GM23248 (cell line): ENCODE data around the gene CABP4. TPM values are rescaled to one million over a fixed set of nuclear protein-coding genes. Genes with fewer than 3 reads are reported as not detected.

Experiments used
- DNase-seq: peaks from one replicate; pipeline ENCODE4 v3.0.0-alpha.2; 2015
- H2AFZ ChIP-seq: fragments of 200-600 bp; sonication (generic); 2 replicates; pipeline ENCODE4 v1.6.1; 2016; ENCODE audit warnings: antibody characterized with exemption
- H3F3A ChIP-seq: fragments of 200-600 bp; sonication (generic); 2 replicates; pipeline ENCODE4 v1.6.1; 2016; ENCODE audit warnings: mild to moderate bottlenecking, antibody characterized with exemption, mixed run types; ENCODE audit not compliant: insufficient read depth
- H3K27ac ChIP-seq: fragments of 200-600 bp; sonication (generic); 2 replicates; pipeline ENCODE4 v1.5.1; 2016; ENCODE audit warnings: mild to moderate bottlenecking
- H3K27me3 ChIP-seq: fragments of 200-600 bp; sonication (generic); replicated peaks from 2 replicates; pipeline ENCODE4 v1.6.1; 2016; ENCODE audit warnings: mild to moderate bottlenecking; ENCODE audit not compliant: insufficient read depth
- H3K36me3 ChIP-seq: fragments of 200-600 bp; sonication (generic); 2 replicates; pipeline ENCODE4 v1.6.1; 2016; ENCODE audit warnings: low read depth, mild to moderate bottlenecking
- H3K4me1 ChIP-seq: fragments of 200-600 bp; sonication (generic); 2 replicates; pipeline ENCODE4 v1.6.1; 2016; ENCODE audit warnings: mild to moderate bottlenecking; ENCODE audit not compliant: insufficient read depth
- H3K4me2 ChIP-seq: fragments of 200-600 bp; sonication (generic); one replicate; pipeline ENCODE4 v1.6.1; 2016; ENCODE audit warnings: mild to moderate bottlenecking; ENCODE audit not compliant: unreplicated experiment
- H3K4me3 ChIP-seq: fragments of 200-600 bp; sonication (generic); 2 replicates; pipeline ENCODE4 v1.5.1; 2016; ENCODE audit warnings: mild to moderate bottlenecking
- H3K79me2 ChIP-seq: fragments of 200-600 bp; sonication (generic); 2 replicates; pipeline ENCODE4 v1.6.1; 2016; ENCODE audit warnings: mild to moderate bottlenecking; ENCODE audit not compliant: insufficient read depth
- H3K9ac ChIP-seq: fragments of 200-600 bp; sonication (generic); 2 replicates; pipeline ENCODE4 v1.6.1; 2016; ENCODE audit warnings: mild to moderate bottlenecking
- H3K9me2 ChIP-seq: fragments of 200-600 bp; sonication (generic); 2 replicates; pipeline ENCODE4 v1.6.1; 2016; ENCODE audit warnings: mixed run types, mild to moderate bottlenecking, moderate library complexity; ENCODE audit not compliant: insufficient read depth
- H3K9me3 ChIP-seq: fragments of 200-600 bp; sonication (generic); one replicate; pipeline ENCODE4 v1.6.1; 2017; ENCODE audit warnings: low read depth
- H4K20me1 ChIP-seq: fragments of 200-600 bp; sonication (generic); 2 replicates; pipeline ENCODE4 v1.6.0; 2016; ENCODE audit not compliant: insufficient read depth
- EZH2 ChIP-seq: fragments of 200-600 bp; sonication (generic); IDR thresholded peaks from 2 replicates; pipeline ENCODE4 v1.6.1; 2018; ENCODE audit warnings: antibody characterized with exemption, mild to moderate bottlenecking; ENCODE audit not compliant: insufficient read depth, poor library complexity, severe bottlenecking
- EZH2phosphoT487 ChIP-seq: fragments of 200-600 bp; sonication (generic); IDR thresholded peaks from 2 replicates; pipeline ENCODE4 v1.6.1; 2018; ENCODE audit warnings: antibody characterized with exemption, moderate library complexity, mild to moderate bottlenecking, low read depth; ENCODE audit not compliant: insufficient read depth
- WGBS, 2 experiments: methylation state at CpG; one replicate each; pipeline ENCODE4 v1.1.6; 2015 to 2017; ENCODE audit warnings: low lambda C conversion rate in 2 of 2, low coverage in 1 of 2; ENCODE audit errors: missing lambda C conversion rate in 2 of 2; 5-methylcytosine and 5-hydroxymethylcytosine counted together
- in situ Hi-C: fragments of 300-500 bp; cut with MboI; formaldehyde crosslinking; loops from 2 replicates; pipeline ENCODE4 v1.15.0; 2020
- polyA plus RNA-seq: library from polyadenylated mRNA; unstranded; fragments of >200 nt; fragmentation: Nextera tagmentation; extraction: Ambion mirVana; gene quantifications from 2 replicates; pipeline ENCODE4 v1.2.1, GENCODE V29; 2016
- total RNA-seq: library from RNA; depleted of rRNA; stranded (reverse); fragments of >200 nt; shearing (Covaris generic); gene quantifications from 2 replicates; pipeline ENCODE4 v1.2.3, GENCODE V29; 2014

CABP4 gene
- total and polyA plus RNA-seq, 2 experiments from 2014 or later, result not detected

DNA sequence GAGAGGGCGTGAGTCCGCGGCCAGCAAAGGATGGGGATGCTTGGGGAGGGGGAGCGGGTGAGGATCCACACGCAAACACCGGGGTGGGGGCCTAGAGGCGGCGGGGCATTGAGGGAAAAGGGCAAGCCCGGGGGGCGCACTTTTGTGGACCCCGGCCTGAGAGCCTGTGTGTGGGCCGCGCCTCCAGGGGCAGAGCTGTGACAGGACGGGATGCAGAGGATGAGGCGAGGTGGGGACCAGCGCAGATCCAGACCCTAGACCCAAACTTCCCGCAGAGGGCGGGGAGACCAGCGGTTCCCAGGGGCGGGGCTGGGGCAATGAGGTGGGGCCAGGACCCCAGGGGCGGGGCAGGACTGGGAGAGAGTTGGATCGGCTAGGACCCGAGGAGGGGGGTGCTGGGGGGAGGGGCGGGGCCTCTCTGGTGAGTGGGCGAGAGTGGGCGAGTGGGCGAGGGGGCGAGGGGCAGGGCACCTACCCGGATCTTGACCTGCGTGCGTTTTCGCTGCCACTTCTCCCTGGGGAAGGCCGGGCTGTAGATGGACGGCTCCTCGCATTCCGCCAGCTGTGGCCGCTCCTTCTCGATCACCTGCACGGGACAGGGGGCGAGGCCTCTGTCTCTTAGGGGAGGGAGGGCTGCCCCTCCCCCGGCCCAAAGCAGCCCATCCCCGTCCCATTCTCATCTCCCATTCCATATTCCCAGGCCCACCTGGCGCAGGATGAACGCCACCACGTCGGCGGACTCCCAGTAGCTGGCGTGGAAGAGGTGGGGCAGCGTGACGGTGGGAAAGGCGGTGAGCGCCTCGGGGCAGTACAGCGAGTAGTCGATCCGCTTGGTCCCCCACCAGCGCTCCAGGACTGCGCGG is 39.4 kb downstream of the CABP4 start:
- H3K9ac ChIP-seq, result no peak overlapping the region
- no peaks in the 10 kb centered on the region for H3K79me2 ChIP-seq
- H2AFZ ChIP-seq, result no peak overlapping the region
- no peak overlapping the region for H3K4me2 ChIP-seq
- no peaks in the 10 kb centered on the region for H3K9me3 ChIP-seq
- TF ChIP-seq EZH2phosphoT487 (no peak), EZH2 (no peak)
- no peaks in the 10 kb centered on the region for H3K4me1 ChIP-seq
- no peaks in the 10 kb centered on the region for H4K20me1 ChIP-seq
- no peak overlapping the region for H3K4me3 ChIP-seq
- in situ Hi-C loops, result no loop called here
- no peaks in the 10 kb centered on the region for H3K27me3 ChIP-seq
- H3K27ac ChIP-seq, result no peak overlapping the region
- DNase-seq, result no peak
- H3F3A ChIP-seq, result no peaks in the 10 kb centered on the region
- H3K36me3 ChIP-seq, result no peaks in the 10 kb centered on the region
- 89 to 99% methylated on average over 20 to 59 of the region's 59 CpGs for WGBS, 2 experiments
- H3K9me2 ChIP-seq, result no peaks in the 10 kb centered on the region

DNA sequence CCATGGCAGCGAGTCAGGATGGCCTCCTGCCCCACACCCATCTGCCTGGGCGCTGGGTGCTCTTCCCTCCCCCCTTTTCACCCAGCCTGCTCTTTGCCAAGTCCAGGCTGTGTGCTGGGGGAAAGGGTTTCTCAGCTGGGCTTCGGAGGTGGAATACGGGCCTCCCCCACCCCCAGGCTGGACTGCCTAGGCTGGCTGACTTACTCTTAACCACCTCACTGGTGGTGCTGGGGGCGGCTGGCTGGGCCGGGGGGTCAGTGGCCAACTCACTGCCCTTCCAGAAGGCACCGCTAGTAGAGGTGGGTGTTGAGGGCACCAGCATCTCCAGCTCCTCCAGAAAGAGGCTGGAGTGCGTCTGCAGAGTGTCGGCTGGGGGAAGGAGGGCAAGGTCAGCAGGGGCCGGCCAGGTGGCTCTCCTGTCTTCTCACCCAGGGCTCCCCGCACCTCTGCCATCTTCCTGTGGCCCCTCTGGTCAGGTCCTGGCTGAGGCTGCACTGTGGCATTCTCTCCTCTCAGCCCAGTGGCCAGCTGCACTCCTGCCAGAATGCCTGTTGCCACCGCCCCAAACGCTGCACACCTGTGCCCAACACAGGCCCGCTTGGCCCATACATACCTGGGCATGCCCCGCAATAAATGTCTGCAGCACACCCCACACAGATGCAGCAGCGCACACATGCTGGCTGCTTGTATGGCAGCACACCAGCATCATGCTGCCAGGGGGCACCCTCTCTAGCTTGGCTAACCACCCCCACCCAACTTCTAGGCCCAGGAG is 40.3 kb downstream of the CABP4 start:
- Histone ChIP-seq H3K27me3 (no peaks in the 10 kb centered on the region), H3K79me2 (no peaks in the 10 kb centered on the region), H3F3A (no peaks in the 10 kb centered on the region), H3K9me2 (no peaks in the 10 kb centered on the region), H3K9ac (no peak overlapping the region), H3K4me1 (no peaks in the 10 kb centered on the region), H2AFZ (no peak overlapping the region), H3K36me3 (no peaks in the 10 kb centered on the region), H3K27ac (no peak overlapping the region), H3K9me3 (no peaks in the 10 kb centered on the region), H3K4me2 (no peak overlapping the region), H4K20me1 (no peaks in the 10 kb centered on the region), H3K4me3 (no peak overlapping the region)
- in situ Hi-C loops, result no loop called here
- TF ChIP-seq EZH2phosphoT487 (no peak), EZH2 (no peak)
- 96 to 98% methylated on average over 15 to 16 of the region's 16 CpGs for WGBS, 2 experiments
- DNase-seq, result no peak

DNA sequence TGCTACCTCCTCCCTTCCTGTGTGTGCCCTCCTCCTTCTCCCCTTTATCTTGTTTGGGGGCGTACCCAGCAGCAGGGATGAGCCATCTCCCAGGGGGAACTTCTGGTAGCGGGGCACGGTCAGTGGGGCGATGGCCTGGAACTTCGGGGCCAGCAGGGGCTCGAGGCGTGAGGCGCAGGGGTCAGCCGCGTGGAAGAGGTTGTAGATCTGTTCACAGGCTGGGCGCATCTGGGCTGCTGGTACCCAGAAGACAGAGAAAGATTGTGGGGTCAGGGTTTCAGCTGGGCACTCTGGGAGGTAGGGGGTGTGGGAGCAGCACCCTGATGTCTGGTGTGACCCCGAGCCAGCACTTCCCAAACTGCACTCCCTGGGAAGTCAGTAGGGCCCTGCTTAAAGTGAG is 41.0 kb downstream of the CABP4 start:
- Histone ChIP-seq H3K36me3 (no peaks in the 10 kb centered on the region), H3K9ac (no peak overlapping the region), H2AFZ (no peak overlapping the region), H3K9me2 (no peaks in the 10 kb centered on the region), H3K4me3 (no peak overlapping the region), H3K9me3 (no peaks in the 10 kb centered on the region), H3F3A (no peaks in the 10 kb centered on the region), H3K27ac (no peak overlapping the region), H3K4me2 (no peak overlapping the region), H3K27me3 (no peaks in the 10 kb centered on the region), H3K4me1 (no peaks in the 10 kb centered on the region), H4K20me1 (no peaks in the 10 kb centered on the region), H3K79me2 (no peaks in the 10 kb centered on the region)
- DNase-seq, result no peak
- TF ChIP-seq EZH2phosphoT487 (no peak), EZH2 (no peak)
- WGBS, 2 experiments, result 96 to 98% methylated on average over 10 to 12 of the region's 12 CpGs
- in situ Hi-C loops, result no loop called here

DNA sequence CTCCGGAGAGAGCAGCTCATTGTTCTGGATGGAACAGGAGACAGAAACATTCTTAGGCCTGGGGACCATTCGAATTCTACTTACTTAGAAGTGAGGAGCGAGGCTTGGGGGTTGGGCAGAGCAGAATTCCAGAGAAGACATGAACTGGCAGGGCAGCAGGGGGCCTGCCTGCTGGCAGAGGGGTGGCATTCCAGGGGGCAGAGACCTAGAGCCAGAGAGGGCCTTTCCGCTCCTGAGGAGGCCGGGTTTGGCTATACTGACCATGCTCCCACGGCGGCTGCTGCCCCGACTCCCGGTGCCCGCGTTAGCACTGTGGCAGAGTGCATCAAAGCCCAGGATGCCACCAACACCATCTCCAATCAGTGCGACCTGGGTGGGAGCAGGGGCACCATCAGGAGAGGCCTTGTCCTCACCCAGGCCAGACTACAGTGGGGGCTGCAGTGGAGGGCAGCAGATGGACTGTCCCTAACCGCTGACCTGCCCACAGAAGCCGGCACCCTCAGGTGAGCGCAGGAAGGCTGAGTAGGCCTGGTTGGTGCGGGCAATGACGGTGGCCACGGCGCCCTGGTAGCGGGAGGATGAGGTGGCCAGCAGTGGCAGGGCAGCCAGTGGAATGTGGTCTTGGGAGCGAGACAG is 42.6 kb downstream of the CABP4 start:
- H3K36me3 ChIP-seq, result no peaks in the 10 kb centered on the region
- no peak for DNase-seq
- H3K9ac ChIP-seq, result no peak overlapping the region
- WGBS, 2 experiments, result 95% methylated on average over 21 of the region's 21 CpGs
- H3K27ac ChIP-seq, result no peak overlapping the region
- in situ Hi-C loops, result no loop called here
- no peak overlapping the region for H3K4me3 ChIP-seq
- H3K4me2 ChIP-seq, result no peak overlapping the region
- TF ChIP-seq EZH2phosphoT487, result no peak
- TF ChIP-seq EZH2, result no peak
- no peaks in the 10 kb centered on the region for H3K27me3 ChIP-seq
- H2AFZ ChIP-seq, result no peak overlapping the region
- no peaks in the 10 kb centered on the region for H3K9me2 ChIP-seq
- H3K9me3 ChIP-seq, result no peaks in the 10 kb centered on the region
- no peaks in the 10 kb centered on the region for H3K4me1 ChIP-seq
- no peaks in the 10 kb centered on the region for H3K79me2 ChIP-seq
- H3F3A ChIP-seq, result no peaks in the 10 kb centered on the region
- no peaks in the 10 kb centered on the region for H4K20me1 ChIP-seq
